Daoy (cell line): Measurements from ENCODE around the gene ZNF281. TPM values are rescaled to one million over a fixed set of nuclear protein-coding genes. Genes with fewer than 3 reads are reported as not detected.
A peak's percentile ranks its signal among the peaks of the same experiment; 100 is the strongest.

Experiments
- DNase-seq: peaks from one replicate; pipeline ENCODE4 v3.0.0-alpha.2; 2015; ENCODE audit warnings: low read depth
- total RNA-seq: library from RNA; depleted of rRNA; stranded (reverse); fragments of >200 nt; shearing (Covaris generic); gene quantifications from 2 replicates; pipeline ENCODE4 v1.2.3, GENCODE V29; 2014

Gene ZNF281
- total RNA-seq, 1 experiment from 2014 or later: 14.3 TPM

DNA sequence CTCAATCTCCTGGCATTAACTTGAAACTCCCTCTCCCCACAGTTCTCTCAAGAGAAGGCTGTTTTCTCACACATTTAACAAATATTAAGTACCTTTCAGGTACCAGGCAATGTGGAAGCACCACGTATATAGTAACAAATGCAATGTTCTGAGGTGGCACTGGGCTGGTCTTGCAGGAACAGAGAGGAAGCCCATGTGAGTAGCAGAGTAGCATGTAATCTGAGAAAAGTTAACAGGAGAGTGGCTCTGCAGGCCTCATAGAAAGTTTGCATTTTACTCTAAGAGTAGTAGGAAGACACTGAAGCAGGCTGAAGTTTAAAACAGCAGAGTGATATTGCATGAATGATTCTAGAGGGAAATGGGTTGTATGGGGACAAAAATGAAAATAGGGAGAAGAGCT is 21.0 kb downstream of the ZNF281 start:
- no peak for DNase-seq

DNA sequence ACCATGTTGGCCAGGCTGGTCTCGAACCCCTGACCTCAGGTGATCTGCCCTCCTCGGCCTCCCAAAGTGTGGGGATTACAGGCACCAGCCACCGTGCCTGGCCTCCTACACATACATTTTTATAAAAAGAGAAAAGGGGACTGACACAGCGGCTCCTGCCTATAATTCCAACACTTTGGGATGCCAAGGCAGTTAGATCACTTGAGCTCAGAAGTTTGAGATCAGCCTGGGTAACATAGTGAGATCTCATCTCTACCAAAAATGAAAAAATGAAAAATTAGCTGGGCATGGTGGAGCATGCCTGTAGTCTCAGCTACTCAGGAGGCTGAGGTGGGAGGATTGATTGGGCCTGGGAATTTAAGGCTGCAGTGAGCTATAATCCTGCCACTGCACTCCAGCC is 23.4 kb downstream of the ZNF281 start:
- no peak for DNase-seq

DNA sequence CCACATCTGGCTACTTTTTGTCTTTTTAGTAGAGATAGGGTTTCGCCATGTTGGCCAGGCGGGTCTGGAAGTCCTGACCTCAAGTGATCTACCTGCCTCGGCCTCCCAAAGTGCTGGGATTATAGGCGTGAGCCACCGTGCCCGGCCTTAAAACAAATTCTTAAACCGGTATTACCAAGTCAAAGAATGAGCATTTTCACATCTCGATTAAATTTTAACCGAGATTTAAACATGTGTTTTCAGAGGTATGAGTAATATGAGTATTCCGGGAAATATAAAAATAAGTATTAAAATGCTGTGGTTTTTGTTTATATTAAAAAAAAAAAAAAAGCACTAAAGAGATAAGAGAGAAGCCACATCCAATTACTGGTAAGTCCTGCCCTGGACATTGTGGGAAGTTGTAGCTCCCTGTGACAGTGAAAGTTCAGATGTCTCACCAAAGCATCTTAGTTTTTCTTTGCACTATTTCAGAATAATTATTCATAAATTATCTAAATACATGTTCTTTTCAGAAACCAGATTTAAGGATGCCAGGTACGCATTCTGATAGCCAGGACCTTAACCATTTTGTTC is 24.9 kb downstream of the ZNF281 start:
- no peak for DNase-seq

DNA sequence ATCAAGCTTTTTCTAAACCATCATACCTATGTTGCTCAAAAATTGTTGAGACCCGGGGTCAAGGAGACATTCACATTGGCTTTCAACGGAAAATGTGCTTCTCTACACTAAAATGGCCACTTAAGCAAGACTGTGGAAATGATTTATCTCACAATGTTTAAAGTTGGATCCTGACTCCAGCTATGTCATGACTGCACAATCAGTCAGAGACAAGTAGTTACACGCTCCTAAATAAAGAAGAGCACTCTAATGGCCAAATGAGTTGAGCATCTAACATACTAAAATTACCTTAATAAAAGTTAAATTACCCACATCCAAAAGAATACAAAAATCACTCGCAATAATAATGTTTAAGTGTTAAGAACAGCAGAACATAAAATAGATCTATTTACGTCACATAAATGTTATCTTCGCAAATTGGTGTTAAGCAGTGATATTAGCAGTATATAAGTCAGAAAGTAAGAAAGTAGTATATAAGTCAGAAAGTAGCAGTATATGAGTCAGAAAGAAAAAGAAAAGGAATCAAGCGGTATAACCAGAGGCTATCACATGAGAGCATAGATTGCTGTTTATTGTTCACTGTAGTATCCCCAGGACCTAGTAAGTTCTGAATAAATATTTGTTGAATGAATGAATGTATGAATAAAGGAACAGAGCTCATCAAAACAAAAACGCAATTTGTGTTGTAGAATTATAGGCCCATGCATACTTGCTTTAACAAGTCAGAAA is 28.4 kb downstream of the ZNF281 start:
- DNase-seq: no peak

DNA sequence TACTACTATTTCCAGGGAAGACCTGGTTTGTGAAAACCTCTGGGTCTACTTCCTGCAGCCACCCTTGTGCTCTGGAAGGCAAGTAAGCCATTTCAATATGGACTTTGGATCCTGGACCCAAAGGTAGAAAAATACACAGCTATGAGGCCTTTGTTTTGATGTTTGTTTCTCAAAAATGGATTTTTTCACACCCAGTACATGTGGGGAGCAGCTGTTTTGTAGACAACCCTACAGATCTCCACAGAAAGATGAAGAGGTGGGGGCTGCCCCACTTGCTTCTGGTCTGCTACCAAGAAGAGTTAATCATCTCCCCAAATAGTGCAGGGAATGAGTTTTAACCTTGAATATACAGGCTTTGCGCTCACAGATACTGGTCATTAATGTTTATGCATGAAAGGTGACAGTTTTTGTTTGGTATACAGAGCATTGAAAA is 29.2 kb downstream of the ZNF281 start:
- DNase-seq: no peak

DNA sequence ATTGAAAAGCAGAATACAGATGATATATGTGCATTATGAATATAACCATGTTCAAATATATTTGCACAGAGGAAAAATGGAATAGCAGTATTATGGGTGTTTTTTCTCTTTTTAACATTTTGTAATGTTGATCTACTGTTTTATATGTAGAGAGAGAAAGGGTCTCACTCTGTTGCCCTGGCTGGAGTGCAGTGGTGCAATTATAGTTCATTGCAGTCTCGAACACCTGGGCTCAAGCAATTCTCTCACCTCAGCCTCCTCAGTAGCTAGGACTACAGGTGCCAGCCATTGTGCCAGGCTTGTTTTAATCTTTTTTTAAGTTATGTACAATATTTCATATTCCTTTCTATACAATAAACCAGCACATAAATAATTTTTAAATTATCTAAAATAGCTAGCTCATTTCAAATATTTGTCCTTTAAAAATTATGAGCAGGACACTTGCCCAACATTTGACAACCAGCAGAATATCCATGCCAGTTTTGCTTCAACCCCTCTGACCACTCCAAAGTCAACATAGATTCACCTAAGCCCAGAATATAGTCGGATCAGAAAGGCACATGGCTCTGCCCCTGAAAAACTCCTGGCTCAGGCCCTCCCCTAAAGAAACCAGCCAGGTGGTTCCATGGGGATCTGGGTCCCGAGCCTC is 29.8 kb downstream of the ZNF281 start:
- DNase-seq: no peak

DNA sequence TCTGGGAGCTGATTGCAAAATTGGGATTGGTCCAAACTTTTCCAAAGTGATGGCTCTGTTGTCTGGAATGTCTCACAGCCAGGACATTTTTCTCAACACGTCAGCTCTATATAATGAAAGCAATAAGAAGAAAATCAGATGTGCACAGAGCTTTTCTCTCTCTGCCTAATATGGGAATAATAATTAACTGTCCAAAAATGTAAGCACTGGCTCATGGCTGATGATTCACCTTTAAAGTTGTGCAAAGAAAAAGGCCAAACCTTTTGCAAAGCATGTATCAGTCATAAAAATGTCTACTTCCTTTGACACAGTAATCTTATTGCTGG is 30.4 kb downstream of the ZNF281 start:
- DNase-seq: peak; percentile 84

DNA sequence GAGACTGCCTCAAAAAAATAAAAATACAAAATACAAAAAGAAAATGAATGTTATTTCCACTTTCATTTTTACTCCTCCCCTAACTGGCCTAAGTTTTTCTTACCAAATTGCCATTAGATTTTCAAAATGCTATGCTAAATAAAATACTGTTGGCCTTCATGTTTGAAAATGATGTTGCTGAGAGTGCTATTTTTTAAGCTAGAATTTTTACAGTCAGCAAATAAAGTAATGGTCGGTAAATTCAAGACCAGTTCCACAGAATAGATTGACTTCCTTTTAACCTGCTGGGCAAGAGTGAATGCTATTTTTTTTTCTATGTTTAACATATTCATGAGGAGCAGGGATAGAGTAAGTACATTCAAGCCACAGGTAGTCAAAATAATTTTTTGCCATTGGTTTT is 31.7 kb downstream of the ZNF281 start:
- no peak for DNase-seq

DNA sequence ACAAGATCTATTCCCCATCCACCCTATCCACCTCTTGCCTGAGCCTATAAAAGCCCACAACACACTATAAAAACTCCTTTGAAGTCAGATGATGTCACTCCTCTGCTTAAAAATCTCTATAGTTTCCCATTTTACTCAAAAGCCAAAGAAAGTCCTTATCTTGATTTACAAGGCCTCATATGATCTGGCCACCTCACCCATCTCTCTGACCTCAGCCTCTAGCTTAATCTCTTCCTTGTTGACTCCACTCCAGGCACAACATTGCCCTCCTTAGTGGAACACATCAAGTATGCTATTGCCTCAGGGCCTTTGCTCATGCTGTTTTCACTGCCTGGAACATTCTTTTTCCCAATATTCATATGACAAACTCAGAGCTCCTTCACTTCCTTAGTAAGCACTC is 33.3 kb downstream of the ZNF281 start:
- DNase-seq: peak; percentile 65

DNA sequence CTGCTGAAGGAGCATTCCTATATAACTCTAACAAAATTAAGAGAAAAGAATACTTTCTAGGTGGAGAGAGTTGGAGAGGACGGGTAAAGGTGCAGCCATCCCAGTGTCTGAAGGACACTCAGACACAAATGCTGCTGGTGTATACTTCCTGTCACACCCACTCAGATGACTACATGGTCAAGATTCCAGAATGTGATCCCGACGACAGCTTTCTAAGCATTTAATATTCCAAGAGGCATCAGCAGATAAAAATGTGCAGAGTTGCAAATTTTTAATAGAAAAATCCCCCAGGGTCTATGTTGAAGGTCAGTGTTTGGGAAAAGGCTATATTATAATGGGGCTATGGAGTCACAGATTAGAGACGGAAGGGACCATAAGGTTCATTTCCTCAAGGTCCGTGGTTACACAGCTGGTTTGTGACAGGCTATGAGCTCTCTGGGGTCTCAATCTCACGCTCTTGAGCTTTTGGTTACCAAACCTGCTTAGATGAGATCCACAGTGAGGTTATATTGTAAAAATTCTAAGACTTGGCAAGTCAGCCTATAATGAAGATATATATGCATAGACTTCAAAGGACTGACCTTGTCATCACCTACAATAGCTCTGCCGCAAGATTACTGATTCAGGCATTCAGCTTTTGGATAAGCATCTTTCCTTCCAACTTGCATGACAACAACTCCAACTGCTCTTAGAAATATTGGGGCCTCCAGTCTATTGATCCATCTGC is 35.1 kb downstream of the ZNF281 start:
- DNase-seq: peak; percentile 30

DNA sequence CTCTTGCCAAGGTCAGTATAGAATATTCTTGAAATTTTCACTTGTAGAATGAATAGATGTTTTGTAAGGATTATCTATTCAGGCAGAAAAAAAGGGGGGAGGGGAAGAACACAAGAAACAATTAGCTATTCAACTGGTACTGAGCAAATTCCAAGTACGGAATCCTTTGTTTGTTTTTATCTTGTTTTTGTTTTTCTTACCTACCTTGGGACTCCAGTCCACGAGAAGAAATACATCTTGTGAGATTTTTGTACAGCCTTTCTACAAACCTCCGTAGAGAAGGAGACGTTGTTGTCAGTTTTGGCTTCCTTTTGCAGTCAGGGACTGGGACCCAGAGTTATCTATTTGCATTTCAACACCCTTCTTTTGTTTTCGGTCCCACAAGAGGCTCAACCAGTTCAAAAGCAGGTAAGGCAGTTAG is 36.0 kb downstream of the ZNF281 start:
- DNase-seq: no peak

DNA sequence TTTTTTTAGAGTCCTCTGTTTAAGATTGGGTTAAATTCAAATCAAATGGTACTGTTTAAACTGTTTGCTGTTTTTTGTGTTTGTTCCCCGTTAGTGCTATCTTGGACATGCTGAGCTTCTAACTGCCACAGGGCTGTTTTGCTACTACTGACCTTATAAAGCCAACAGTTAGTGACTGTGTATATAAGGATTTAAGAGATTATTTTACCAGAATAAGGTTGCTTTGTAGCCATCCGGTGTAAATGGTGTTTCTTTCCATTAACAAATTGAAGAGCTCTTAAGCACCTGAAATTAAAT is 37.0 kb downstream of the ZNF281 start:
- no peak for DNase-seq

DNA sequence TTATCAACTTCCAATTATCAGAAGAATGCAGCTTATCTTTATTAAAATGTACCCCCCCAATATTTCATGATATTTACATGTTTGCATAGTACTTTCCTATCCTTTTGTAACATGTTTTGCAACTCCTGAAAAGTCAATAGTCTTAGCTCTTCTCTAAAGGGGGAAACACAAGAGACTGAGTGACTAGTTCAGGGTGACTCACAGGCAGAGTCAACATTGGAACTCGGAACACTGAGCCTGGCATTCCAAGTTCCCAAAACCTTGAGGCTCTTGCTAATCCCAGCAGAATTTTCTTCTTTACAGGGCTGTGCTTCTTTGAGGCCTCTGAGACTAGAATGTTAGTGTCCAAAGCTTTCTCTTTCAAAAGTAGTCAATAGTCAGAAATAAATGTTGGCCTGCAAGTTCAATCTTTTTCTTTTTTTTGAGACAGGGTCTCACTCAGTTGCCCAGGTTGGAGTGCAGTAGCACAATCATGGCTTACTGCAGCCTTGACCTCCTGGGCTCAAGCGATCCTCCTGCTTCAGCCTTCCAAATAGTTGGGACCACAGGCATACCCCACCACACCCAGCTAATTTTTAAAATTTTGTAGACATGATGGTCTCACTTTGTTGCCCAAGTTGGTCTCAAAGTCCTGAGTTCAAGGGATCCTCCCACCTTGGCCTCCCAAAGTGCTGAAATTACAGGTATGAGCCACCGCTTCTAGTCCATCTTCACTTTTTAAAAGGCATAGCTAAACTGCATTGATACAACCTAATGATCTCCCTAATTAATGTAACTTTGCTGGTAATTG is 37.5 kb downstream of the ZNF281 start:
- peak; percentile 71 for DNase-seq

DNA sequence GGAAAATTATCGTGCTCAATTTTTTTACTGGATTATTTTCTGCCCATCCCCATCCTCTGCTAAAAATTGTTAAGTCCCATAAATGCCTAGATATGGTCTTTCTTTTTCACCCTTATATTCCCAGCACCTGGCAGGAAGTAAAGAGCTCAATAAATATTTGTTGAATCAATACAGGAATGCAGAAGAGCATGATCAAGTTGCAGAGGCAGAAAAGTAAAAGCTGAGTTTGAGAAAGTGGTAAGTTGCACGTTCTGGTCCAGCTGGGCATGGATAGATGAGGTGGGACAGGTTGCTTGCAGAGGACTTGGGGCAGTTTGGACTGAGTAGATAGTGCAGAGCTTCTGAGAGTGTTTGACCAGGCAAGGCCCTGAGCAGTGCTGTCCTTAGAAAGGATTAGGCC is 40.1 kb downstream of the ZNF281 start:
- no peak for DNase-seq

DNA sequence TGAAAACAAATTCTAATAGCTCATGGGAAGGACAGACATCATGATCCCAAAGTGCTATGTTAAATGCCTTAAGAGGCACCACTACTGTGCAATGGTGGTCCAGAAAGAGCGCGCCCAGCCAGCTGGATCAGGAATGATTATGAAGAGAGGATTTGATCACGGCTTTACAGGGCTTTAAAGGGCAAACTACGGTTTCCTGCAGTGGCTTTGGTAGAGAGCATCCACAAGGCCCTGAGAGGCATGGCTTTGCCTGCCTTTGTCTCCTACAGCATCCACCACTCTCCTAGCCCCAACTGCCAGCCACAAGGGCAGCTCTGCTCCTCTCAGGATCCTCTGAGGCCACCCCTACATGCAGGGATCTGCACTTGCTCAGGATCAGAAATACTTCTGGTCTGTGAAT is 40.7 kb downstream of the ZNF281 start:
- DNase-seq: no peak

DNA sequence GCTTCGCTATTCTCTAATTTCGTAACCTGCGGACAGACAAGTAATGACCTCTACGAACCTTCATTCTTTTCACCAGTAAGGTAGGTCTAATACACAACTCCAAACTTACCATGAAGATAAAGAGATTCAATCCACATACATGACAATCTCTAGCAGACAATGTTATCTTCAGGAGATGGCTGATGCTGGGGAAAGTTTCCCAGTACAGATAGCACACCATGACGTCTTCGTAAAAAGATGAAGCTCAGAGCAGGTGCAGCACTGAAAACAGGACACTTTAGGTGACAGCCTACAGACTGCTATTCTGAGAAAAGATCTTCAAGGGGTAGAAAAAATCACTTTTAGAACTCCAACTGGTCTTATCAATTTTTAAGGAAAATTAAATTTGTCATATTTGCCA is 41.3 kb downstream of the ZNF281 start:
- no peak for DNase-seq

DNA sequence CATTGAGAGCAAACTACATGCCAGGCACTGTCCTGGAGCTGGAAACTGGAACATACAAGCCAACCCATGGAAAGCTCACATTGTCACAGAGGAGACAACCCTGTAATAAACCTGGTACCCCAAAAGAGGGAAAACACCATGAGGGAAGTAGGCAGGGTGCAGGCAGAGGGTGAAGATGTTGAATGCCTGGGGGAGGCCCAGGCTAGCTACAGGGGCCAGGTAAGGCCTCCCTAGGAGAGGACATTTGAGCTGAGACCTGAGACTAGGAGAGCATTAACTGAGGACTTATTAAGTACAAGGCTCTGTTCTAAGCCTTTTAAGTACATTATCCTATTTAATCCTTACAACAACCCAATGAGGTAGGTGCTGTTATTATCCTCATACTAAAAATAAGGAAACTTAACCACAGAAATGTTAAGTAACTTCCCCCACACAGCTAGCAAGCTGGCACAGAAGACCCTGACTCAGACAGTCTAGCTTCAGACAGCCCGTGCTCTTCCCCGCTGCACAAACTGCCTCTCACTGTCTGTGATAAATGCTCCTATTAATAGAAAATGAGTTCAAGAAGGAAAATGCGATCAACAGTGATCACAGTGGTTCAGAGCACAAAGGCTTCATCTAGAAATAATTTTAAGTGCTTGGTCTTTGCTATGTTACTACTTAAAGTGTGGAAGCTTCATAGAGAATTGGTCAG is 41.8 kb downstream of the ZNF281 start:
- DNase-seq: peak; percentile 56

DNA sequence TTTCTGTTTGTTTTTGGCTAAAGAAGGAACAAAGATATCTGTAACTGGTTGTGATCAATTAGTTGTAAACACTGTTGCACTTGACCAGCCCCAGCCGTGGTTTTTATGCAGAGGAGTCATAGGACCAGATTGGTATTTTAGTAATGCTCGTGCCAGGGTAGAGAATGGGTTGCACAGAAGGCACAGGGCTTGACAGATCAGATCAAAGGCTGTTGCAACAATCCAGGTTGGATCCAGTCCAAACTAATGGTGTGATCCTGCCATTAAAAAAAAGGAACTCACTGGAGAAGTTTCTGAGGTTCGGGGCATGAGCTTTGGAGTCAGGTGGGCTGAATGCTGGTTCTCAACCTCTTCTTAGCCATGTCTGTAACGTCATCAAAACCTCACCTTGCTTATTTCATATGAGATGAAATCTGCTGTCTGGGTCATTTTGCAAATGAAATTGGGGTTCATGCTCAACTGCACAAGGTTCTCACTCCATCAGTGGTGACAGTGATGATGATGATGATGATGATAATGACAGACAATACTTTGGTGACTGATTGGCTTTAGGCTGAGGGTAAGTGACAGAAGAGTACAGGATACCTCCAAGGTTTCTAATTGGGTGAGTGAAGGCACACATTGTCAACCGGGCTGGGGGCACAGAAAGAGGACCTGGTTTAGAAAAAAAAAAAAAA is 43.1 kb downstream of the ZNF281 start:
- DNase-seq: no peak

DNA sequence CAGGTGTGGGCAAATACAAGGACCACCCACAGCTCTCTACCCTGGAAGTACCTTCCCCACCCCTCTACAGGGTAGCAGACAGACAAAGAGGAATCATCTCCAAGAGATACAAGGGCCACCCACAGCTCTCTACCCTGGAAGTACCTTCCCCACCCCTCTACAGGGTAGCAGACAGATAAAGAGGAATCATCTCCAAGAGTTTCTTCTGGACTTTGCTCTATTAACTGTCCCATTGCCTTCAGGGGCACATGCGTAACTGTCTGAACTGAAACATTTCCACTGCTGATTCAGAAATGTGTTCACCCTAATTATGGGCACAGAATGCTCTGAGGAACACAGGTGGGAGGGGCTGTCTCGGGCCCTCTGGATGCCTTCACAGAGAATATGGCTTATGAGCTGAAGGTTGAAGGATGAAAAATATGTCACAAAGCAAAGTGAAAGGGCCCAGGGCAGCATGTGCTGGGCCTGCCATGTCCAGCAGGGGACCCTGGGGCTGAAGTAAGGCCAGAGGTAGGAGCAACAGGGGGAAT is 43.9 kb downstream of the ZNF281 start:
- no peak for DNase-seq

DNA sequence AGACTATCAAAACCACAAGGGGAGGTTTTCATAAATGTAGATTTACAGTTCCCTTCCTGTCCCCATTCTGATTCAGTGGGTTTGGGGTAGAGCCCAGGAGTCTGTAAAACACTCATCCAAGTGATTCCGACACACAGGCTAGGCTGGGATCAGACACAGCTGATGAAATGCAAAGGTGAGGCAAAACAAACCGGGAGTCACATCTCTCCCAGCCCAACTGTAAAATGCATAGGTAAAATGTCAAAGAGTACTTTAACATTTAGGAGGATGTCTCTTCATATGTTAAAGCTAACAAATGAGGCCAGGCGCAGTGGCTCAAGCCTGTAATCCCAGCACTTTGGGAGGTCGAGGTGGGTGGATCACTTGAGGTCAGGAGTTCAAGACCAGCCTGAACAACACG is 45.0 kb downstream of the ZNF281 start:
- DNase-seq: peak; percentile 43
